Peyer's patch (tissue), 4 donors: ENCODE data around the gene IRAK1. TPM values are rescaled to one million over a fixed set of nuclear protein-coding genes. Genes with fewer than 3 reads are reported as not detected.
A peak's percentile ranks its signal among the peaks of the same experiment; 100 is the strongest.

Experiments used
- DNase-seq, 3 donors: peaks; one replicate each; pipeline ENCODE4 v3.0.0-alpha.2; 2017 to 2019
- H3K27ac ChIP-seq, 4 donors: fragments of 200-600 bp; sonication (generic); one replicate each; pipeline ENCODE4 v1.5.1; 2016 to 2019
- H3K27me3 ChIP-seq, 2 donors: fragments of 200-600 bp; sonication (generic); one replicate each; pipeline ENCODE4 v1.5.1; 2019
- H3K36me3 ChIP-seq, 3 donors: fragments of 200-600 bp; sonication (generic); one replicate each; pipeline ENCODE4 v1.5.1; 2016 to 2019
- H3K4me1 ChIP-seq, 4 donors: fragments of 200-600 bp; sonication (generic); one replicate each; pipeline ENCODE4 v1.5.1; 2016 to 2019
- H3K4me3 ChIP-seq, 4 donors: fragments of 200-600 bp; sonication (generic); 1 replicate in 3 of 4; 2 replicates in 1 of 4; pipeline ENCODE4 v1.5.1; 2016 to 2019; ENCODE audit warnings: mild to moderate bottlenecking in 1 of 4
- H3K9me3 ChIP-seq, 4 donors: fragments of 200-600 bp; sonication (generic); one replicate each; pipeline ENCODE4 v1.5.1; 2016 to 2019; ENCODE audit warnings: mild to moderate bottlenecking in 1 of 4
- POLR2A ChIP-seq, 2 donors: fragments of 450-650 bp; IDR thresholded peaks; one replicate each; pipeline ENCODE4 v1.5.1; 2017; ENCODE audit warnings: antibody characterized with exemption in 2 of 2, mild to moderate bottlenecking in 2 of 2, moderate library complexity in 2 of 2
- total RNA-seq, 4 donors: library from RNA; depleted of rRNA; stranded (reverse); fragments of >200 nt; gene quantifications; one replicate each; pipeline ENCODE4 v1.1.0, GENCODE V29; 2016
- TF ChIP-seq, protein P1 (sequence below), 6 experiments: fragments of 450-650 bp in 4 of 6; fragments of 200-600 bp in 2 of 6; sonication (generic) in 1 of 6; IDR thresholded peaks; one replicate each; pipeline ENCODE4 v1.5.1; 2017 to 2019; ENCODE audit warnings: antibody characterized with exemption in 6 of 6, mild to moderate bottlenecking in 3 of 6, moderate library complexity in 1 of 6

IRAK1 gene
- total RNA-seq, 4 donors from 2014 or later: 111 to 150 (median 122) TPM

DNA sequence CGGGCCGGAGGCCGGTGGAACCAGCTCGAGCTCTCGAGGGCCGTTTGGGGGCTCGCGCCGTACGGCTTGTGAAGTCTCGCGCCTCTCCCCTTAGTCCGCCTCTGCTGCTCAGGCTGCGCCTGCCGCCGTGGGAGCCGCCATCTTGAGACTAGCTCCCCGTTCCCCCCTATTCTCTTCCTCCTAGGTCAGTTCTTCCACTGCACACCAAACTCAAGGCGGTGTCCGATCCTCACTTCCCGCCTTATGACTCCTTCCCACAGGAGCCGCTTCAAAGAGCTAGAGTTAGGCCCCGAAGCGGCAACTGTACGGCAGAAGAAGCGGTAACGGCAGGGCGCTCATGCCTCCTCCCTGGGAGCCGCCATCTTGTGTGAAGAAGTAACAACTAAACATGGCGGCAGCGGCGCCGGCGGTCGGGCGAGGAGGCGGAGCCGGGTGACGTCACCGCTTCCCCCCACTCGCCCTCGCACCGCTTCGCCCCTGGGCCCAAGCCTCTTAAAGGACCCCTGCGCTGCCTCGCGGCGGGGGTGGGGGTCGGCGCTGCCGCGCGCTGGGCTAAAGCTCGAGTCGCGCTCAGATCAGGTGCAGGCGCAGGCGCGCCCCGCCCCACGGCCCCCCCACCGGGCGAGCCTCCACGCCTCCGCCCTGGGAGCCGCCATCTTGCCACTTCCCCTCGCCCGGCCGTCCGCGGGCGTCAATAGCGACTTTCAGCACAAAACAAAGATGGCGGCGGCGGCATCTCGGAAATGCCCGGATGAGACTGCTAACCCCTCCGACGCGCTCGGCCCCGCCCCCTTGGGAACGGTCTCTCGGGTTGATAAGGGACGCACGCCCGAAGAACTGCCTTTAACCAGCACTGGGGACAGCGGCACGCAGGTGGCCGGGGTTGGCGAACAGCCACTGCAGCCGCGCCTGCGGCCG lies 48.0 kb downstream of the IRAK1 start, which contains the start of gene HCFC1:
TSS of gene HCFC1 (minus strand) at position 369 of the 918 bp plus-strand sequence. CDS start 978 bp downstream, outside the sequence.
- H3K27ac ChIP-seq: peak within 1 kb of the TSS; percentile 99 to 100 (median 99)
- peak in 1 of 2 donors; percentile 15 for TF ChIP-seq POLR2A (IDR thresholded peaks at IDR 0.05)
- TF ChIP-seq, protein P1, sequence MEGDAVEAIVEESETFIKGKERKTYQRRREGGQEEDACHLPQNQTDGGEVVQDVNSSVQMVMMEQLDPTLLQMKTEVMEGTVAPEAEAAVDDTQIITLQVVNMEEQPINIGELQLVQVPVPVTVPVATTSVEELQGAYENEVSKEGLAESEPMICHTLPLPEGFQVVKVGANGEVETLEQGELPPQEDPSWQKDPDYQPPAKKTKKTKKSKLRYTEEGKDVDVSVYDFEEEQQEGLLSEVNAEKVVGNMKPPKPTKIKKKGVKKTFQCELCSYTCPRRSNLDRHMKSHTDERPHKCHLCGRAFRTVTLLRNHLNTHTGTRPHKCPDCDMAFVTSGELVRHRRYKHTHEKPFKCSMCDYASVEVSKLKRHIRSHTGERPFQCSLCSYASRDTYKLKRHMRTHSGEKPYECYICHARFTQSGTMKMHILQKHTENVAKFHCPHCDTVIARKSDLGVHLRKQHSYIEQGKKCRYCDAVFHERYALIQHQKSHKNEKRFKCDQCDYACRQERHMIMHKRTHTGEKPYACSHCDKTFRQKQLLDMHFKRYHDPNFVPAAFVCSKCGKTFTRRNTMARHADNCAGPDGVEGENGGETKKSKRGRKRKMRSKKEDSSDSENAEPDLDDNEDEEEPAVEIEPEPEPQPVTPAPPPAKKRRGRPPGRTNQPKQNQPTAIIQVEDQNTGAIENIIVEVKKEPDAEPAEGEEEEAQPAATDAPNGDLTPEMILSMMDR (IDR thresholded peaks at IDR 0.05): no peak
- no peaks in the 10 kb centered on the region for H3K27me3 ChIP-seq
- H3K4me1 ChIP-seq: peaks cover 0 to 47% (median 9%) of the 10 kb centered on the region in 4 donors
- H3K4me3 ChIP-seq: peak within 1 kb of the TSS; percentile 70 to 85 (median 79)
- peak; percentile 88 to 97 (median 95) for DNase-seq
- no peaks in the 10 kb centered on the region for H3K9me3 ChIP-seq
- H3K36me3 ChIP-seq: no peaks in the 10 kb centered on the region

DNA sequence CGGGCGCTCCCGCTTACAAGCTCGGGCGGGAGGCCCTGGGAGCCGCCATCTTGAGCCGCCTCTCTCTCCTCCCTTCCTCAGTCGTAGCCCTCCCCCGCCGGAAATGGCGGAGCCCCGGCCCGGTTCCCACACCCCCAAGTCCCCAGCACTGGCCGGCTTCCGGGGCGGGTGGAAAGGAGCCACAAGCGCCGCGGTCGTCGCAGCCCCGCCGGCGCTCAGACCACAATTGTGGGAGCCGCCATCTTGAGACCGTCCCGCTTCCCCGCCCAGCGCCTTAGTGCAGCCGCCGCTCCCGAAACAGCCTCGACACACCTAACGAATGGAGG lies 48.6 kb downstream of the IRAK1 start:
- Histone ChIP-seq H3K4me3 (peak overlapping the region; percentile 70 to 85 (median 79)), H3K36me3 (no peaks in the 10 kb centered on the region), H3K9me3 (no peaks in the 10 kb centered on the region), H3K27ac (peak overlapping the region; percentile 99 to 100 (median 99)), H3K27me3 (no peaks in the 10 kb centered on the region), H3K4me1 (peaks cover 0 to 53% (median 12%) of the 10 kb centered on the region in 4 donors)
- DNase-seq: peak; percentile 86 to 96 (median 91)
- peak; percentile 27 to 71 for TF ChIP-seq POLR2A (IDR thresholded peaks at IDR 0.05)
- TF ChIP-seq, protein P1 (IDR thresholded peaks at IDR 0.05): no peak

DNA sequence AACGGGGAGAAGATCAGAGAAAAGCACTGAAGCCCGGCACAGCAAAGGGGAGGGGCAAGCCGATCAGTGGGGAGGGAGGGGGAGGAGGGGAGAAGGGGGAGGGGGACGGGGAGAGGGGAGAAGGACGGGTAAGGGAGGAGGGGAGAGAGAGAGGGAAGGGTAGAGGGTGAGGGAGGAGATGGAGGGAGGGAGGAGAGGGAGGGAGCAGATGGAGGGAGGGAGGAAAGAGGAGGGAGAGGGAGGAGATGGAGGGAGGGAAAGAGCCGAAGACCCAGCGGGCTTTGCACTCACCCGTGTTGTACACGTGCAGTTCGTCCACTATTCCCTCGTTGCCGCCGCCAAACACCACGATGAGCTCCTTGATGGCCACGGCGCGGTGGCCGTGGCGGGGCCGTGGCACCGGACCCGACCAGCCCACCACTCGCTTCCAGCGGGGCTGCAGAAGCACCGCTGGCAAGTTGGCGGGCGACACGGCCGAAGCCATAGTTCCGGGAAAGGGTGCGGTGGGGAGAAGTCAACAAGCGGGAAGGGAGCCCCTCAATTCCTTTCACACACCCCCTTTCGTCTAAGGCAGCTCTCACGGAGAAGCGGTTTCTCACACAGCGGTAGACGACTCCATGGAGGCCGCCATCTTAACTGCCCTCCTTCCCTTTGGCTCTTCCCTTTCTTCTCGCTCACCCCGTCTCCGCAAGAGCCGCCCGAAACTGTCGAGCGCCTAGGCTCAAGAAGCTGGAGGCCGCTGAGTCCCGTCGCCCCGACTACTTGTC lies 49.2 kb downstream of the IRAK1 start:
- Histone ChIP-seq H3K4me1 (peaks cover 0 to 58% (median 15%) of the 10 kb centered on the region in 4 donors), H3K27ac (peak overlapping the region; percentile 99 to 100 (median 99)), H3K4me3 (peak overlapping the region; percentile 70 to 85 (median 79)), H3K9me3 (no peaks in the 10 kb centered on the region), H3K36me3 (no peaks in the 10 kb centered on the region), H3K27me3 (no peaks in the 10 kb centered on the region)
- no peak for DNase-seq
- TF ChIP-seq POLR2A (IDR thresholded peaks at IDR 0.05): no peak
- TF ChIP-seq, protein P1 (IDR thresholded peaks at IDR 0.05): no peak

DNA sequence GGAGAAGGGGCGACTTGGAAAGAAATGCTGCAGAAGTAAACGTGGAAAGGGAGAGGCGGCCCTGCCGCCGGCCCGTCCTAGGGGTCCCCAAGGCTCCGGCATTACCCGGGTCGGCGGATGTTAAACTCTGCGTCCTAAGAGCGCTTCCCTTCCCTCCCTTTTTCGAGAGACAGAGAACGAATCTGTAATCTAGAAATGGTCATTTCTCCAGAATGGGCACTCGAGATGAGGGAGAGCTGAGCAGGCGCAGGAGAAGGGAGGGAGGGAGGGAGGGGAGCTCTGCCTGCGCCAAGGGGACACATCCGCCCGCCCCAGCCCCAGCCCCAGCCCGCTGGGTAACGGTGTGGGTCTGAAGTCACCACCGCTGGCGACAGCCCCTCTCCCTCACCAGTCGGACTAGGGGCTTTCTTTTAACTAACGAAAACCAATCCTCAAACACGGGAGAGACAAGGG lies 49.8 kb downstream of the IRAK1 start:
- peak overlapping the region; percentile 70 to 85 (median 79) for H3K4me3 ChIP-seq

More for the DNA sequence above, 49.8 kb downstream of the IRAK1 start:
- peak in 1 of 3 donors; percentile 66 for DNase-seq
- TF ChIP-seq, protein P1 (IDR thresholded peaks at IDR 0.05): no peak
- no peak for TF ChIP-seq POLR2A (IDR thresholded peaks at IDR 0.05)
- Histone ChIP-seq H3K36me3 (no peaks in the 10 kb centered on the region), H3K27me3 (no peaks in the 10 kb centered on the region), H3K9me3 (no peaks in the 10 kb centered on the region), H3K27ac (peak overlapping the region; percentile 99 to 100 (median 99)), H3K4me1 (peaks cover 0 to 57% (median 15%) of the 10 kb centered on the region in 4 donors)
